Stomach (tissue), 9 donors: ENCODE results near the gene KRTDAP. TPM values are rescaled to one million over a fixed set of nuclear protein-coding genes. Genes with fewer than 3 reads are reported as not detected.

Source experiments
- DNase-seq, 2 donors: peaks; one replicate each; pipeline versions ENCODE4 v3.0.0 to v3.0.0-alpha.2; 2013 to 2019
- H3K27ac ChIP-seq, 5 donors: fragments of 200-600 bp in 4 of 5; sonication (generic) in 4 of 5; one replicate each; pipeline ENCODE4 v1.5.1; 2013 to 2019; ENCODE audit warnings: mild to moderate bottlenecking in 1 of 5, moderate library complexity in 1 of 5
- H3K27me3 ChIP-seq, 3 donors: fragments of 200-600 bp; sonication (generic); one replicate each; pipeline ENCODE4 v1.5.1; 2017 to 2019; ENCODE audit warnings: mixed run types in 1 of 3
- H3K36me3 ChIP-seq, 4 donors: fragments of 200-600 bp; sonication (generic); 1 replicate in 3 of 4; 2 replicates in 1 of 4; pipeline ENCODE4 v1.5.1; 2016 to 2019
- H3K4me1 ChIP-seq, 4 donors: fragments of 200-600 bp; sonication (generic); one replicate each; pipeline ENCODE4 v1.5.1; 2016 to 2019
- H3K4me3 ChIP-seq, 4 donors: fragments of 200-600 bp; sonication (generic) in 3 of 4; one replicate each; pipeline ENCODE4 v1.5.1; 2016 to 2019; ENCODE audit warnings: mild to moderate bottlenecking in 1 of 4
- H3K9me3 ChIP-seq, 4 donors: fragments of 200-600 bp; sonication (generic); one replicate each; pipeline ENCODE4 v1.5.1; 2016 to 2019
- CTCF ChIP-seq, 7 experiments: fragments of 450-650 bp in 4 of 7; fragments of 200-600 bp in 3 of 7; sonication (generic) in 3 of 7; IDR thresholded peaks; one replicate each; pipeline ENCODE4 v1.5.1; 2016 to 2019; ENCODE audit warnings: antibody characterized with exemption in 7 of 7, control low read depth in 2 of 7, mild to moderate bottlenecking in 1 of 7
- EP300 ChIP-seq: sonication (generic); formaldehyde crosslinking; IDR thresholded peaks from one replicate; pipeline ENCODE4 v1.6.1; 2017; ENCODE audit warnings: antibody characterized with exemption
- POLR2A ChIP-seq, 4 donors: fragments of 450-650 bp; IDR thresholded peaks; one replicate each; pipeline ENCODE4 v1.6.1; 2016; ENCODE audit warnings: antibody characterized with exemption in 4 of 4, control low read depth in 2 of 4, mild to moderate bottlenecking in 1 of 4, moderate library complexity in 1 of 4
- POLR2AphosphoS5 ChIP-seq, 3 donors: sonication (generic); formaldehyde crosslinking; IDR thresholded peaks; one replicate each; pipeline ENCODE4 v1.6.1; 2016; ENCODE audit warnings: antibody characterized with exemption in 3 of 3
- WGBS, 5 donors: extraction: QIAGEN DNeasy Blood & Tissue Kit in 3 of 5; methylation state at CpG; one replicate each; pipeline versions ENCODE4 v1.1.5 to v1.1.7; 2013 to 2018; 5-methylcytosine and 5-hydroxymethylcytosine counted together
- intact Hi-C: fragments of 100-400 bp; cut with DNase I; formaldehyde crosslinking; loops from one replicate; pipeline ENCODE4 v1.15.1; 2023; ENCODE audit warnings: low total_unique reads
- polyA plus RNA-seq, 3 donors: library from polyadenylated mRNA; stranded (reverse); fragments of 200-250 nt; gene quantifications; one replicate each; pipeline ENCODE4 v1.2.3, GENCODE V29; 2013
- total RNA-seq, 5 donors: library from RNA; depleted of rRNA; stranded (reverse); fragments of >200 nt; gene quantifications; one replicate each; pipeline versions ENCODE4 v1.1.0 to v1.2.3, GENCODE V29; 2014 to 2016
- donor health status: healthy with polysubstance abuse.
- donor health status: Bipolar disorder and iron deficiency.
- donor health status: healthy.

KRTDAP gene
- total and polyA plus RNA-seq, 8 donors: 2.3 to 3.0 TPM; not detected in 6

GRCh38 chr19:35508129-35508528 is 17.9 kb upstream of the KRTDAP start:
- intact Hi-C loops: no loop called here
- Histone ChIP-seq H3K27me3 (peaks cover 0 to 57% (median 5%) of the 10 kb centered on the region in 3 donors), H3K9me3 (no peaks in the 10 kb centered on the region), H3K4me3 (no peak overlapping the region), H3K4me1 (peaks cover 0 to 25% (median 10%) of the 10 kb centered on the region in 4 donors), H3K27ac (no peak overlapping the region), H3K36me3 (peaks cover 0 to 4% (median 0%) of the 10 kb centered on the region in 4 donors)
- no peak for DNase-seq
- WGBS, 5 donors: 78 to 96% (median 89%) methylated on average over 3 of the region's 3 CpGs
- no peak for TF ChIP-seq POLR2AphosphoS5 (IDR thresholded peaks at IDR 0.05)
- TF ChIP-seq CTCF (IDR thresholded peaks at IDR 0.05): no peak
- no peak for TF ChIP-seq EP300
- no peak for TF ChIP-seq POLR2A (IDR thresholded peaks at IDR 0.05)

GRCh38 chr19:35507561-35507960 is 17.3 kb upstream of the KRTDAP start:
- DNase-seq: no peak
- Histone ChIP-seq H3K36me3 (peaks cover 0 to 4% (median 0%) of the 10 kb centered on the region in 4 donors), H3K27ac (no peak overlapping the region), H3K4me3 (no peak overlapping the region), H3K4me1 (peaks cover 0 to 25% (median 10%) of the 10 kb centered on the region in 4 donors), H3K9me3 (no peaks in the 10 kb centered on the region), H3K27me3 (peaks cover 0 to 52% (median 5%) of the 10 kb centered on the region in 3 donors)
- TF ChIP-seq EP300 (no peak), CTCF (IDR thresholded peaks at IDR 0.05) (no peak), POLR2AphosphoS5 (IDR thresholded peaks at IDR 0.05) (no peak), POLR2A (IDR thresholded peaks at IDR 0.05) (no peak)
- intact Hi-C loops: no loop called here
- 82 to 92% (median 88%) methylated on average over 11 of the region's 11 CpGs for WGBS, 5 donors

GRCh38 chr19:35506011-35506410 is 15.7 kb upstream of the KRTDAP start:
- intact Hi-C loops: no loop called here
- Histone ChIP-seq H3K27me3 (peaks cover 0 to 36% (median 5%) of the 10 kb centered on the region in 3 donors), H3K9me3 (no peaks in the 10 kb centered on the region), H3K27ac (no peak overlapping the region), H3K36me3 (peaks cover 0 to 4% (median 0%) of the 10 kb centered on the region in 4 donors), H3K4me3 (no peak overlapping the region), H3K4me1 (peaks cover 0 to 25% (median 10%) of the 10 kb centered on the region in 4 donors)
- no peak for DNase-seq
- 78 to 90% (median 84%) methylated on average over 6 to 7 of the region's 7 CpGs for WGBS, 5 donors
- no peak for TF ChIP-seq POLR2AphosphoS5 (IDR thresholded peaks at IDR 0.05)
- TF ChIP-seq POLR2A (IDR thresholded peaks at IDR 0.05): no peak
- no peak for TF ChIP-seq CTCF (IDR thresholded peaks at IDR 0.05)
- TF ChIP-seq EP300: no peak

DNA sequence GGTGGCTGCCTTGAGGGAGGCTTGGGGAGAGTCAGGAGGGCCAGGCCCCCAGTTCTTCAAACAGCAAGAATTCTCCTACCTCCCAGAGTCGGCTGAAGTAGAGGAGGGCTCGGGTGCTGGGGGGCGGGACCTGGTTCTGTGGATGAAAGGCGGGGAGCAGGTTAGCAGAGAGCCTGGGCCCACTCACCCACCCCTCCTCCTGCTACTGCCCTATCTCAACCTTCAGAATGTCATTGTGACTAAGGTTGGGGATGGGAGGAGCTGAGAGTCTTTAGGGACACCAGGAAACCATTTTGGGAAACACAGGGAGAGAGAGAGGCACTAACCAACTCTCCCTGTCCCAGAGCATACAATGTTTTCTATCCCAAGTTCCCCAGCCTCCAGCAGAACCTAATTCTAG is 12.5 kb upstream of the KRTDAP start:
- DNase-seq: peak in 1 of 2 donors; percentile 47
- H3K9me3 ChIP-seq: no peaks in the 10 kb centered on the region
- H3K4me1 ChIP-seq: no peaks in the 10 kb centered on the region
- intact Hi-C loops: no loop called here
- H3K27ac ChIP-seq: no peak overlapping the region
- TF ChIP-seq POLR2A (IDR thresholded peaks at IDR 0.05) (no peak), EP300 (no peak)
- WGBS, 5 donors: 72 to 89% (median 80%) methylated on average over 4 of the region's 4 CpGs
- peaks cover 0 to 11% (median 2%) of the 10 kb centered on the region in 4 donors for H3K36me3 ChIP-seq
- no peak overlapping the region for H3K4me3 ChIP-seq
- peaks cover 0 to 7% (median 0%) of the 10 kb centered on the region in 3 donors for H3K27me3 ChIP-seq

DNA sequence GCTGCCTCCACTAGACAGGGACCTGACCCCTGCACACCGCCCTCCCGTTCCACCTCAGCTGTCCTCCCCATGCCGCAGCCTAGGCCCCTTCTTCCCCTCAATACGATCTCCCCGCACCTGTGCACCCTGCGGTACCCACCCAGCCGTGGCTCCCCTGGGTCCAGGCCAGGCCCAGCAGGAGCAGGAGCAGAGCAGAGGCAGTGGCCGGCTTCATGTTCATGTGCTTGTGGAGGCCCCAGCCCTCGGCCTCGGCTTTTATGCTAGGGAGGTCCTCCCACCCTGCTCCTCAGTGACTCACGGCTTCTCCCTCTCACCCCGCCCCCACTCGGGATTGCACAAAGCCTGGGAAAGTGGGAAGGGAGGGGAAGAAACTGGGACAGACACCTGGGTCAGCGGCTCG is 11.4 kb upstream of the KRTDAP start:
- H3K4me3 ChIP-seq: no peak overlapping the region
- no peak overlapping the region for H3K27ac ChIP-seq
- H3K27me3 ChIP-seq: peaks cover 0 to 5% (median 0%) of the 10 kb centered on the region in 3 donors
- H3K4me1 ChIP-seq: no peaks in the 10 kb centered on the region
- no peaks in the 10 kb centered on the region for H3K9me3 ChIP-seq
- H3K36me3 ChIP-seq: peaks cover 0 to 11% (median 2%) of the 10 kb centered on the region in 4 donors
- DNase-seq: no peak
- intact Hi-C loops: no loop called here
- WGBS, 5 donors: 66 to 87% (median 82%) methylated on average over 11 to 15 of the region's 15 CpGs
- no peak for TF ChIP-seq POLR2AphosphoS5 (IDR thresholded peaks at IDR 0.05)
- no peak for TF ChIP-seq EP300
- no peak for TF ChIP-seq POLR2A (IDR thresholded peaks at IDR 0.05)
- TF ChIP-seq CTCF (IDR thresholded peaks at IDR 0.05): no peak
